Activated CD8-positive, alpha-beta T cell treated with anti-CD3 and anti-CD28 coated beads, Interleukin-2, amount 10 ng/mL, durations not matched to agents 7 days and 5 days (primary cell): ENCODE measurements around the gene SKIL. TPM values are rescaled to one million over a fixed set of nuclear protein-coding genes. Genes with fewer than 3 reads are reported as not detected.

Experiments
- ATAC-seq: fragments of 150-1000 bp; cut with Tn5 transposase; one replicate; pipeline ENCODE4 v1.10.0; 2021; ENCODE audit warnings: moderate library complexity
- CTCF ChIA-PET: fragments of 350-600 bp; sonication (Branson Sonifier 250); formaldehyde crosslinking; loops from one replicate; lab custom pipeline; 2021; ENCODE audit warnings: antibody characterized with exemption; lab: Charles Lee
- POLR2A ChIA-PET: fragments of 350-600 bp; sonication (Branson Sonifier 250); formaldehyde crosslinking; loops from one replicate; lab custom pipeline; 2021; ENCODE audit warnings: antibody characterized with exemption; lab: Charles Lee
- DNase-seq: peaks from one replicate; pipeline ENCODE4 v3.0.0-alpha.2; 2020
- H3K27ac Mint-ChIP-seq: one replicate; pipeline ENCODE4 v1.8.0; 2021; ENCODE audit warnings: mild to moderate bottlenecking, mixed read lengths
- H3K27me3 Mint-ChIP-seq: one replicate; pipeline ENCODE4 v1.8.0; 2021; ENCODE audit warnings: low read depth, mixed read lengths
- H3K36me3 Mint-ChIP-seq: one replicate; pipeline ENCODE4 v1.8.0; 2021; ENCODE audit warnings: low read depth, mixed read lengths
- H3K4me1 Mint-ChIP-seq: one replicate; pipeline ENCODE4 v1.8.0; 2021; ENCODE audit warnings: low read depth, mixed read lengths
- H3K4me3 Mint-ChIP-seq: one replicate; pipeline ENCODE4 v1.8.0; 2021; ENCODE audit warnings: mild to moderate bottlenecking, mixed read lengths
- H3K9me3 Mint-ChIP-seq: one replicate; pipeline ENCODE4 v1.8.0; 2022; ENCODE audit warnings: mixed read lengths; ENCODE audit not compliant: insufficient read depth
- microRNA-seq: library from miRNA; unstranded; fragments of <30 nt; microRNA quantifications from one replicate; pipeline ENCODE4 v1.2.0, GENCODE V29; 2022
- total RNA-seq, 2 experiments: library from RNA; stranded (reverse); gene quantifications; one replicate each; pipeline ENCODE4 v1.2.3, GENCODE V29; 2021

SKIL gene
- total RNA-seq, 2 experiments from 2014 or later, result 6.7 to 6.9 TPM

DNA sequence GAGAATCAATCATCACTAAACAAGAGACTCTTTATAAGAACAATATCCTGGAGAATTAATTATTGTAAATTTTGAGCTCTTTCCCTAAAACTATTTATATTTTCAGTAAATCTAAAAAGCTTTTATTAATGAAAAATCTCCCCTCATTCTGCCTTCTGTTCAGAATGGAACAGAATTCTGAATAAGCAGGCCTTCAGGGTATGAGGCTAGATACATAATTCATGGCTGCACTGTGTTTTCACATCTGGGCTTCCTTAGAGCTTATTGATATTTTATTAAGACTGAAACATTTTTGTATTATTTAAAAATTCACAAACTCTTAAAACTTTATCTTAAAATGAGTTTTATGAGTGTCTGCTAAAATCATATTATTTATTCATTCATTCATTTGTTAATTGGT is 85.9 kb downstream of the SKIL start:
- Mint-ChIP-seq H3K36me3 (no peaks in the 10 kb centered on the region), H3K9me3 (no peaks in the 10 kb centered on the region), H3K4me1 (no peaks in the 10 kb centered on the region), H3K27me3 (peaks cover 8% of the 10 kb centered on the region), H3K27ac (no peak overlapping the region), H3K4me3 (no peak overlapping the region)
- ATAC-seq (no peak), DNase-seq (no peak)
- POLR2A ChIA-PET, result no interaction called here
- CTCF ChIA-PET, result interaction anchor here (0.9 kb wide), 1 partner anchor 30 kb away, joined by 3 read pairs; no protein-coding TSS in a partner anchor

Small RNA genes lying within 50 kb of the gene (microRNA-seq; reads per million reads assigned to microRNA genes)
- not detected for gene MIR6828

Other genes starting within 250 kb of the SKIL start
- gene PHC3, start 176.0 kb upstream of the SKIL start, total RNA-seq, result 10 to 100 TPM; 54.0 to 68.1 TPM
- gene PRKCI, start 135.3 kb upstream of the SKIL start, total RNA-seq, result 10 to 100 TPM; 17.0 to 19.5 TPM
- gene CLDN11, start 61.2 kb downstream of the SKIL start, total RNA-seq, result not detected
- not detected for gene SLC7A14, start 228.4 kb downstream of the SKIL start, total RNA-seq